Measurements from ENCODE around the gene EGFR.

EGFR gene

DNA sequence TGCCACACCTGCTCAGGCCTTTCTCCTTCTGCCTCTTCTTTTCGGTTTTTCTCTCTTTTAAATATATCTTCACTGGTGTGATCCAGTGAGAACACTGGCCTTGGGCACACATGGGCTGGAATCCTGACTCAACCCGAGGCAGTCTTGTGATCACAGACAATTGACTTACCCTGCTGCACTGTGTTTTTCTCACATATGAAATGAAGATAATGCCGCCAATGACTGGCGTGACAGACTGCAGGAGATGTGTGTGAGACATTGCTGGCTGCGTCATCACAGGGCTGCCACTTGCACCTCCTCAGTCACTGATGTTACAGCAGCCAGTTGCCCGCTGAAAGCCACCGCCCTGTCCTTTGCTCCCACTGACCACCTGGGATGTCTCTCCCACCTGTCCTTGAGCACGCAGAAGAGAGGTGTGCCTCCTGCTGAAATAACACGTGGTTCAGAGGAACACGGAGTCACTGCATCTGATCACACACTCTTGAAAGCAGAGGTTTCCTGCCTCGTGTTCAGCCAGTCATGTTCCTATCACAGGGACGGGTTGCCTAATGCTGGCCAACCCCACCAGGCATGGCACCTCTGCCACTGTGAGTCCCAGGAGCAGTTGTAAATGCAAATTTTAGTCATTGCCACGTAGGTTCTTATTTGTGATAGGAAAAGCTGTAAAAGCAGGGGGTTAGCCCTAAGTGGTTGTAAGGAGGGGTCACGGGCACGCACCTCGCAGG, 221.8 kb downstream of the EGFR start:
- no peaks in the 10 kb centered on the region for H3K9me2 ChIP-seq (replicated peaks; ENCODE audit: insufficient read depth, low read length)
- no peaks in the 10 kb centered on the region for H3K36me3 ChIP-seq (replicated peaks; ENCODE audit: insufficient read depth, low read length)
- H3K79me2 ChIP-seq (ENCODE audit: low read length) = no peaks in the 10 kb centered on the region
- H3K27ac ChIP-seq (ENCODE audit: low read length) = no peak overlapping the region
- no peaks in the 10 kb centered on the region for H3F3A ChIP-seq (ENCODE audit: insufficient read depth, low read length)
- H3K4me2 ChIP-seq (ENCODE audit: low read depth, low read length) = no peak overlapping the region
- H4K20me1 ChIP-seq (ENCODE audit: insufficient read depth, low read length) = no peaks in the 10 kb centered on the region
- no peaks in the 10 kb centered on the region for H3K4me1 ChIP-seq (ENCODE audit: low read length)
- H3K9ac ChIP-seq (ENCODE audit: low read length) = no peak overlapping the region
- no peak for DNase-seq
- no peak for TF ChIP-seq EZH2 (optimal IDR thresholded peaks at IDR 0.05; ENCODE audit: low read depth, low read length)
- TF ChIP-seq, protein P1, sequence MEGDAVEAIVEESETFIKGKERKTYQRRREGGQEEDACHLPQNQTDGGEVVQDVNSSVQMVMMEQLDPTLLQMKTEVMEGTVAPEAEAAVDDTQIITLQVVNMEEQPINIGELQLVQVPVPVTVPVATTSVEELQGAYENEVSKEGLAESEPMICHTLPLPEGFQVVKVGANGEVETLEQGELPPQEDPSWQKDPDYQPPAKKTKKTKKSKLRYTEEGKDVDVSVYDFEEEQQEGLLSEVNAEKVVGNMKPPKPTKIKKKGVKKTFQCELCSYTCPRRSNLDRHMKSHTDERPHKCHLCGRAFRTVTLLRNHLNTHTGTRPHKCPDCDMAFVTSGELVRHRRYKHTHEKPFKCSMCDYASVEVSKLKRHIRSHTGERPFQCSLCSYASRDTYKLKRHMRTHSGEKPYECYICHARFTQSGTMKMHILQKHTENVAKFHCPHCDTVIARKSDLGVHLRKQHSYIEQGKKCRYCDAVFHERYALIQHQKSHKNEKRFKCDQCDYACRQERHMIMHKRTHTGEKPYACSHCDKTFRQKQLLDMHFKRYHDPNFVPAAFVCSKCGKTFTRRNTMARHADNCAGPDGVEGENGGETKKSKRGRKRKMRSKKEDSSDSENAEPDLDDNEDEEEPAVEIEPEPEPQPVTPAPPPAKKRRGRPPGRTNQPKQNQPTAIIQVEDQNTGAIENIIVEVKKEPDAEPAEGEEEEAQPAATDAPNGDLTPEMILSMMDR (IDR thresholded peaks at IDR 0.05; ENCODE audit: low read length) = no peak
- TF ChIP-seq EZH2phosphoT487 (IDR thresholded peaks at IDR 0.05; ENCODE audit: low read length) = no peak
- no peak overlapping the region for H2AFZ ChIP-seq (ENCODE audit: low read length)
- H3K4me3 ChIP-seq (ENCODE audit: low read length) = no peak overlapping the region
- H3K9me3 ChIP-seq (replicated peaks; ENCODE audit: insufficient read depth, low read length) = no peaks in the 10 kb centered on the region
- no peaks in the 10 kb centered on the region for H3K27me3 ChIP-seq (replicated peaks; ENCODE audit: insufficient read depth, low read length)

DNA sequence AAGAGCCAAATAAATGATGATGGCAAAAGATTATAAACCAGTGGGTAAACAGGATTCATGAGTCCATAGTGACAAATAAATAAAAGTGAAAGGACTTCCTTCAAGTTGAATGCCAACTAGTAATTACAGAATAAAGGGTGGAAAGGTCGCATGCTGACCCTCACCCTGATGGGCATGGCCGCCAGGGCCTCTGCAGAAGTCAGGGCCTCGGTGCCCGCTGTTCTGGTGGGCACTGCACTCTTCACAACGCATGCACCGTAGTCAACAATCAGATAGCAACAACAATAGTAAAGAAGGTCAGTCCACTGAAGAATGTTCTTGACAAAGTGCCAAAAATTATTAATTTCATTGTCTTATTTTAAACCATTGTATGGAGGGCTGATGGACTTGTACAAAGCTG, 223.1 kb downstream of the EGFR start:
- Histone ChIP-seq H3K27me3 (replicated peaks; ENCODE audit: insufficient read depth, low read length) (no peaks in the 10 kb centered on the region), H3K36me3 (replicated peaks; ENCODE audit: insufficient read depth, low read length) (no peaks in the 10 kb centered on the region), H3F3A (ENCODE audit: insufficient read depth, low read length) (no peaks in the 10 kb centered on the region)

DNA sequence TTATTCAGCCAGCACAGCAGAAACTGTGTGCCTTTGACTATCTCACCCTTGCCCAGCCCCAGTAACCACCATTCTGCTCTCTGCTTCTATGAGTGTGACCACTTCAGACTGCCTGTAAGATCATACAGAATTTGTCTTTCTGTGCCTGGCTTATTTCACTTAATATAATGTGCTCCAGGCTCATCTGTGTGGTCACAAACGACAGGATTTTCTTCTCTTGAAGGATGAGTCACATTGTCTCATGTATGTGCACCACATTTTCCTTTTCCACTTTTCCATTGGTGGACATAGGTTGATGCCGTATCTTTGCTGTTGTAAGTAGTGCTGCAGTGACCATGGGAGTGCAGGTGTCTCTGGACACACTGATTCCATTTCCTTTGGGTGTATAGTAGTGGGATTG, 223.8 kb downstream of the EGFR start:
- TF ChIP-seq, protein P1 (IDR thresholded peaks at IDR 0.05; ENCODE audit: low read length) = no peak
- TF ChIP-seq EZH2phosphoT487 (IDR thresholded peaks at IDR 0.05; ENCODE audit: low read length) (no peak), EZH2 (optimal IDR thresholded peaks at IDR 0.05; ENCODE audit: low read depth, low read length) (no peak)
- no peak for DNase-seq
- Histone ChIP-seq H2AFZ (ENCODE audit: low read length) (no peak overlapping the region), H4K20me1 (ENCODE audit: insufficient read depth, low read length) (no peaks in the 10 kb centered on the region), H3K36me3 (replicated peaks; ENCODE audit: insufficient read depth, low read length) (no peaks in the 10 kb centered on the region), H3K9me3 (replicated peaks; ENCODE audit: insufficient read depth, low read length) (no peaks in the 10 kb centered on the region), H3K27ac (ENCODE audit: low read length) (no peak overlapping the region), H3K4me1 (ENCODE audit: low read length) (no peaks in the 10 kb centered on the region), H3K79me2 (ENCODE audit: low read length) (no peaks in the 10 kb centered on the region), H3K9ac (ENCODE audit: low read length) (no peak overlapping the region), H3K9me2 (replicated peaks; ENCODE audit: insufficient read depth, low read length) (no peaks in the 10 kb centered on the region), H3K4me2 (ENCODE audit: low read depth, low read length) (no peak overlapping the region), H3K4me3 (ENCODE audit: low read length) (no peak overlapping the region), H3K27me3 (replicated peaks; ENCODE audit: insufficient read depth, low read length) (no peaks in the 10 kb centered on the region), H3F3A (ENCODE audit: insufficient read depth, low read length) (no peaks in the 10 kb centered on the region)

More for the DNA sequence above, 223.1 kb downstream of the EGFR start:
- Histone ChIP-seq H3K9me2 (replicated peaks; ENCODE audit: insufficient read depth, low read length) (no peaks in the 10 kb centered on the region), H3K4me3 (ENCODE audit: low read length) (no peak overlapping the region), H3K4me1 (ENCODE audit: low read length) (no peaks in the 10 kb centered on the region), H3K79me2 (ENCODE audit: low read length) (no peaks in the 10 kb centered on the region), H4K20me1 (ENCODE audit: insufficient read depth, low read length) (no peaks in the 10 kb centered on the region), H2AFZ (ENCODE audit: low read length) (no peak overlapping the region), H3K27ac (ENCODE audit: low read length) (no peak overlapping the region), H3K4me2 (ENCODE audit: low read depth, low read length) (no peak overlapping the region), H3K9me3 (replicated peaks; ENCODE audit: insufficient read depth, low read length) (no peaks in the 10 kb centered on the region), H3K9ac (ENCODE audit: low read length) (no peak overlapping the region)
- TF ChIP-seq, protein P1 (IDR thresholded peaks at IDR 0.05; ENCODE audit: low read length) = no peak
- TF ChIP-seq EZH2 (optimal IDR thresholded peaks at IDR 0.05; ENCODE audit: low read depth, low read length) = no peak
- no peak for TF ChIP-seq EZH2phosphoT487 (IDR thresholded peaks at IDR 0.05; ENCODE audit: low read length)
- no peak for DNase-seq
